Left kidney (tissue), 2 donors: ENCODE measurements around the gene NTRK3. TPM values are rescaled to one million over a fixed set of nuclear protein-coding genes. Genes with fewer than 3 reads are reported as not detected.
A peak's percentile ranks its signal among the peaks of the same experiment; 100 is the strongest.

Experiments used
- DNase-seq: peaks from one replicate; pipeline ENCODE4 v3.0.0-alpha.2; 2013
- polyA plus RNA-seq: library from polyadenylated mRNA; unstranded; fragments of 120-200 nt; gene quantifications from one replicate; pipeline ENCODE4 v1.2.1, GENCODE V29; 2013; ENCODE audit not compliant: insufficient read length

The NTRK3 gene
- polyA plus RNA-seq, 1 donor, result 13.7 TPM

DNA sequence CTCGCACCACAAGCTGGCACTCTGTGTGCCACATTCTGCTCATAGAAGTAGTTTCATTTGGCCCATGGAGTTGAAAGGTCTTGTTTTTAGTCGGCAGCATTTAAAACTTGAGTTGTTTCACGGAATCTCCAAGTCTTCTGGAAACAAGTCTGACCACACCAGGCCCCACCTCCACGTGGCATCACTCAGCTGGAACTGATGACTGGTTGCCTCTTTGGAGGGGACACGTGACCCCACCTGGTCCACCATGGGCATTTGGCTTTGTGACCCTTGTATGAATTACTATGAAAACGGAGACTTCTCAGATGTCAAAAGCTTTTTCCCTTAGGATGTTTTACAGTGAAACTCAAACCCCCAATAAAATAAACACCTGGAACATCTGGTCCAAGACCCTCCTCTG is 74.9 kb downstream of the NTRK3 start:
- peak; percentile 33 for DNase-seq

GRCh38 chr15:88179562-88179961 is 77.0 kb downstream of the NTRK3 start:
- no peak for DNase-seq

DNA sequence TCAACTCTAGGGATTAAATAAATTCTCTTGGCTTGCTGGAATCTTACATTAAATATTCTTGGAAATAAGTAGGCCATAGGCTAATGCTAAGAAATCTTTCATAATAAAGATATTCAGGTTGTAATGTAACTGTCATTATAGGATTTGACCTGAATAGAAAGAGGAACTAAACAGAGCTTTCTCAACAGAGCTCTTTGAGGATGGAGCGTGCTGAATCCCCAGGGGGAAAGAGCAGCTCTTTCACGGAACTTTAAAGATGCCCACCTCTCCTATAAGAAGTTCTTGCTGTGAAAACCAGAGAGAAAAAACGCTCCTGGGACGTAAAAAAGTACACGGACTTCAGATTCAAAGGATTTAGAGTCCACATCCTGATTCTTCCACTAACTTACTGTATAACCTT is 77.9 kb downstream of the NTRK3 start:
- no peak for DNase-seq

DNA sequence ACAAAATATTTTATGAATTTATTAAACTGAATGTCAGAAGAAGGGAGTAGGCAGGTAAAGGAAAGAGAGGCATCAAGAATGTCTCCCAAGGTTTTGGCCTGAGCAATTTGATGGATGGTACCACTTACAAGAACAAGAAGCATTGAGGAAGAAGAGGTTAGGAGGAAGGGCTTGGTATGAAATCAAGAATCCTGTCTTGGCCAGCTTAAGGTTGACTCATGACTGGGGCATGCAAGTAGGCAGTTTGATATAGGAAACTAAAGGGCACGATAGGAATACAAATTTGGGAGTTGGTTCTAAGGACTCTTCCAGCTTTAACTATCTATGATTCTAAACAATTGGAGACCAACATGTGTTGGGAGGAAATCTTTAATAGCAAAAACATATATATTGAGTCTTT is 79.1 kb downstream of the NTRK3 start:
- no peak for DNase-seq

DNA sequence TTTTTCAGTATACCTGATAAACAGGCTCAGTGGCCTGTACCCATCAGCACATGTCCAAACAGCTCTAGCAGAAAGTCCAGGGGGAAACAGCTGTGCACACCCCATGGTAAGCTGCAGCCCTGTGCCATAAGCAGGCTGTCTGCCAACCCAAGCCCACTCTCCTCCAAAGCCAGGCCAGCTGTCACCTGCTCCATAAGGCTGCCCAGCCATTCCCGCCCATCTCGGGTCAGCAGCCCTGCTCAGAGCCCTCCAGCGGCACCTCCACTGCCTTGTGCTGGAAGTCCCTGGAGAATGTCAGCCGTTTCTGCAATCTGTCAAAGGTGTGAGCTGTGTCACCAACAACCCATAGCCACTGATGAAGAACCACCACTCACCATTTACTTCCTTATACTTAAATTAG is 82.0 kb downstream of the NTRK3 start:
- DNase-seq, result no peak

DNA sequence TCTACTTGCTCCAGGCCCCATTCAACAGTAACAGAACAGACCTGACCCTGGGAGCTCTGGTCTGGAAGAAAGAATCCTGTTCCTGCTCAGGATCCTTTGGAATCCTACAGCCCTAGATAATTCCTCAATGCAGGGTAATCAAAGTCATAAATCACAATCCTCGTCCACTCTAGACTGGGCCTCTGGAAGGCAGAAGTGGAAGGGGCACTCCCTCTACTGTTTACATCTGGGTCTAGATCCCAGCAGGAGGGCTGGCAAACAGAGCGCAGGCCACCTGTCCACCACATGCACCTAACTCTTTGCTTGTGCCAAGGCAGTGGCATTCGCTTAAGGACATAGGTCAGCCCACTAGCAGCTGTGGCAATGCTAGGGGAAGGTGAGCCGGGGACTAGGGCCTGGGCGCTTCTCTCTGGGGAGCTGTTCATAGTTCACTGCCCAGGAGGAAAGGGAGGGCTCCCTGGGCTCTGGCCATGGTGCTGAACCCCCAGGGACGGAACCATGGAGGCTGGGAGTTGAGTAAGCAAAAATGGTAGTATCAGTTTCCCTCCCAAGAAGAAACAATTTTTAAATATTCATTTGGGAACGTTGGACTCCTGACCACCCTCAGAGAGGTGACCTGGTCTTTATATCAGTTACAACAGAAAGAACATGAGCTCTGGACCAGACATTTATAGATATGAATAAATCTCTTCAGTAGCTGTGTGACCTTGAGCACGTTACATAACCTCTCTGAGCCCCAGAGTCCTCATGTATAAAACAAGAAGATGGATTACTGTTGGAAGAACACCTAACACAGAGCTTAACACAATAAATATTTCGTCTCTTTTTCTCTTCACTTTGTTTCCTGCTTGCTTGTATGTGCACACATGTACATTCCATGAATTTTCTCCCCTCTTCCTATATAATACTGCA is 90.2 kb downstream of the NTRK3 start:
- peak; percentile 67 for DNase-seq

DNA sequence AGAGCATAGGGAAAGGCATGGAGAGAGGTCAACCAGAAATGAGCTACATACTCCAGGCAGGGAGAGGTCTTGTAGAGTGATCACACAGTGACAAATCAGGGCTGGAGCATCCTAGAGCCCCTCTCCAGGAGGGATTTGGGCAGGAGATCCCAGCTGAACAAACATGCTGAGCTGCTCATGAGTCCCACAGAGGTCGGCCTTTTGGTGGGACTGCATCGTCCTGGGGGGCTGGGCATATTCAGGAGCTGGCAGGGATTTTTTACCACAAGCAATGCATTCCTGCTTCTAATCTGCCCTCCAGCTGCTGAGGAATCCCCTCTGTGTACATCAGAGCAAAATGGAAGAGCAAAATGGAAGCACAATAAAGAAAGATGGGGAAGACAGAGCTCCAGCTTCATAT is 94.9 kb downstream of the NTRK3 start:
- no peak for DNase-seq

DNA sequence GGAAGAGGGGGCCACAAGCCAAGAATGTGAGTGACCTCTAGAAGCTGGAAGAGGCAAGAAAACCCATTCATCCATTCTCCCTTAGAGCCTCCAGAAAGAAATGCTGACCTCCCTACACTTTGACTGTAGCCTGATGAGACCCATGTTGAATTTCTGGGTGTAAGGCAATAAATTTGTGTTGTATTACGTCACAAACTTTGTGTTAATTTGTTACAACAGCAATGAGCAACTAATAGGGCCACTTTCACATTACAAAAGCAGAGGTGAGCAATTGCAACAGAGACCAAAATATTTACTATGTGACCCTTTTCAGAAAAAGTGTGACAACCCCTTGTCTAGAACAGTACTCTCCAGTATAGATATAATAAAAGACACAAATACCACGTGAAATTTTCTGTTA is 101.2 kb downstream of the NTRK3 start:
- no peak for DNase-seq

- DNase-seq, result no peak
Observed at GRCh38 chr15:88152672-88153071, 103.9 kb downstream of the NTRK3 start.

- DNase-seq, result no peak
Observed at GRCh38 chr15:88147760-88148159, 108.8 kb downstream of the NTRK3 start.

GRCh38 chr15:88144921-88145653 is 111.5 kb downstream of the NTRK3 start:
- DNase-seq, result no peak

DNA sequence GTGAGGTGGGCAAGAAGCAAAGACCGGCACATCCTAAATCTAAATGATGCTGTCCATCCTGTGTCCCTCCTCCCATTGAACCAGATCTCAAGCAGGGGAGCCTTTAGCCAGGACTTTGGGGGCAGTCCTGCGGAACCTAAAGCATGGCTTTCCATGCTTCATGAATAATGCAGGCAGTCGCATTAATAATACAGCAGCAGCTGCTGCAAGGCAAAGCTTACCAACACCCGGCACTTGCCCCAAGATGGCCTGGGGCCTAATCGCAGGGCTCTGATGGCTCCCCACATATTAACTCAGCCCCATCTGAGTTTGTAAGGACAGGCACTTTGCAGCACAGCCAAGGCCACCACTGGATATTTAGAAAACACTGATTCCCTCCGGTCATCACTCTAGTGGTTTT is 114.4 kb downstream of the NTRK3 start:
- DNase-seq, result no peak

- DNase-seq, result no peak
Observed at GRCh38 chr15:88141269-88141889, 115.2 kb downstream of the NTRK3 start.

- no peak for DNase-seq
Observed at GRCh38 chr15:88140398-88140797, 116.1 kb downstream of the NTRK3 start.

DNA sequence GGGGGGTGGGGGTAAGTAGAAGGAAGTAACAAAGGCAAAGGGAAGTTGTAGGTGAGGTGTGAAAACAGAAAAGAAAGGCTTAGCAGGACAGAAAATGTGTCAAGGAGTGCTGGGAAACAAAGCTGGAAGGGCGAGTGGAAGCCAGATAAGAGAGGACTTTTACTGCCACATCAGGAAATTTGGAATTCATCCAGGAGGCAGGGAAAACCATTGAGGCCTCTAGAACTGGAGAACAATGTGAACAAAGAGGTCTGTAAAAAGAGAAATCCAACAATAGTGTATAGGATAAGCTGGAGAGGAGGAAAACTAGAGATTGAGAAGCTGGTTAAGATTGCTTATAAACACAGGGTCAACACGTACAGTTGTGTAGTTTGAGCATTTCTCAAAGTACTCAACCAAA is 116.6 kb downstream of the NTRK3 start:
- no peak for DNase-seq

DNA sequence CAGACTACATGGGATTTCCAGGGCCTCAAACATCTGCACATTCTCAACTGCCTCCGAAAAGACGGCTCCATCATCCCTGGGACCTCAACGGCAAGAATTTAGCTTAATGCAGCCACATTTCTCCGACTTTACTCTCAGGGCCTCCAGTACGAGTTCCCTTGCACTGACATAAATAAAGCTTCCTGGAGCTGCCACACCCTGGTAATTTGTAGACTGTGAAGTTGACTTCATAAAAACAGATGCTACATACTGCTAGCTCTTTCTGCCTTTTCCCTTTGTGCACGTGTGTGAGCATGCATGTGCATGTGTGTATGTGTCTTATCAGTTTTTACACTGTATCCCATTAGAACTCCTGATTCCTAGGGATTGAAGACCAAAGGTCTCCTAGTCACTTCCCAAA is 122.7 kb downstream of the NTRK3 start:
- no peak for DNase-seq

DNA sequence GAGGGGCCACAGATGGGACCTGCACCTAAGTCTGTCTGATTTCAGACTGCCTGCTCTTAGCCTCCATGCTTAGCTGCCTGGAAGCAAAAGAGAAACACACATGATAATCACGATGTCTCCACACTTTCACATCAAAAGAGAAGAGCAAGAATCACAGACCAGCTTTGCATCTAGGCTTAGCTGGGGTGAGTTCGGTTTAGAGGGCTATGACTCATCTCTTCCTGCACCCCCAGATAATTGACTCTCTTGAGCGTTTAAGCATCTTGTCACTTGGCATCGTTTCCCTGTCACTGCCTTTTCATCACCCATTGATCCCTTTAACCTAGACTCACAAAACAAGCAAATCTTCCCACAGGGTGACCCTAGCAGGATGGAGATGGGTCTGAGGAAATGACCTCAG is 124.0 kb downstream of the NTRK3 start:
- no peak for DNase-seq

- DNase-seq, result no peak
Observed at GRCh38 chr15:88131937-88132336, 124.6 kb downstream of the NTRK3 start.

DNA sequence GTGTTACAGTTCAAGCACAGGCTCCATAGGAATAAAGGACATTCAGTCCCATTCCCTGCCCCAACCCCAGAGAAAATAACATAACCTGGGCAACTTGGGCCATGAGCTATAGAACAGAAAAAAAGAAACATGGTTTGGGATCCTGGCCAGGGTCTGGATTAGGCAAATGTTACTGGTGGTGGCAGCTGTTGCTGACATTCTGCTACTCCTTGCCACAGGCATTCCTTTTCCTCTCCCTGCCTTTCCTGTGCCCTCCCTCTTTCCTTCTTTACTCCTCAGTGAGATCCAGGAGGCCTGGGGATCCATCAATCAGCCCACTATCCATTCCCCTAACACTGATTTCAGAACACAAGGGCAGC is 129.1 kb downstream of the NTRK3 start:
- DNase-seq, result no peak

GRCh38 chr15:88126695-88127431 is 129.7 kb downstream of the NTRK3 start:
- no peak for DNase-seq

GRCh38 chr15:88125576-88125975 is 131.0 kb downstream of the NTRK3 start:
- DNase-seq, result no peak

- no peak for DNase-seq
Observed at GRCh38 chr15:88124199-88124598, 132.3 kb downstream of the NTRK3 start.
